Pancreas (tissue), 10 donors: Measurements from ENCODE around the gene OR2T29. TPM values are rescaled to one million over a fixed set of nuclear protein-coding genes. Genes with fewer than 3 reads are reported as not detected.
A peak's percentile ranks its signal among the peaks of the same experiment; 100 is the strongest.
"Not testable (repeated sequence)": the region's sequence is repeated elsewhere in the genome, so short reads cannot be mapped to it uniquely, and the experiment has no call there.

Experiments used
- ATAC-seq, 4 donors: fragments of 200-7000 bp; cut with Tn5 transposase; one replicate each; pipeline versions ENCODE4 v1.8.0 to v1.9.1; 2020; ENCODE audit warnings: mild to moderate bottlenecking in 4 of 4, moderate library complexity in 4 of 4
- DNase-seq, 6 donors: peaks; one replicate each; pipeline ENCODE4 v3.0.0-alpha.2; 2020
- FAIRE-seq: peaks from 2 replicates; lab custom pipeline; 2012; peaks lifted over from hg19 to GRCh38; lab: Jason Lieb, UNC
- H3K27ac ChIP-seq, 4 donors: fragments of 200-600 bp; sonication (generic); 1 replicate in 3 of 4; 2 replicates in 1 of 4; pipeline versions ENCODE4 v1.5.0 to v1.8.0; 2020
- H3K27me3 ChIP-seq, 4 donors: fragments of 200-600 bp; one replicate each; pipeline ENCODE4 v1.8.0; 2021
- H3K36me3 ChIP-seq, 3 donors: fragments of 200-600 bp; sonication (generic) in 1 of 3; one replicate each; pipeline versions ENCODE4 v1.5.0 to v1.8.0; 2020 to 2021
- H3K4me1 ChIP-seq, 3 donors: fragments of 200-600 bp; one replicate each; pipeline ENCODE4 v1.8.0; 2021
- H3K4me3 ChIP-seq, 4 donors: fragments of 200-600 bp; sonication (generic) in 2 of 4; one replicate each; pipeline versions ENCODE4 v1.5.0 to v1.8.0; 2020 to 2021
- H3K9me3 ChIP-seq, 4 donors: fragments of 200-600 bp; one replicate each; pipeline ENCODE4 v1.8.0; 2021
- CTCF ChIP-seq, 4 donors: fragments of 200-600 bp; sonication (generic) in 3 of 4; IDR thresholded peaks; one replicate each; pipeline versions ENCODE4 v1.5.0 to v1.8.0; 2021; ENCODE audit warnings: antibody characterized with exemption in 4 of 4
- WGBS, 2 donors: extraction: QIAGEN DNeasy Blood & Tissue Kit; methylation state at CpG; one replicate each; pipeline ENCODE4 v1.1.7; 2013; 5-methylcytosine and 5-hydroxymethylcytosine counted together
- intact Hi-C, 3 donors: fragments of 100-400 bp; cut with DNase I; formaldehyde crosslinking; loops; one replicate each; pipeline versions ENCODE4 v1.11.1 to v1.14.2; 2022
- polyA plus RNA-seq, 2 donors: library from polyadenylated mRNA; stranded (reverse); fragments of 200-250 nt; gene quantifications; one replicate each; pipeline ENCODE4 v1.2.3, GENCODE V29; 2013
- total RNA-seq, 6 donors: library from RNA; stranded (reverse); fragmentation: NEBNext Ultra II Directional in 4 of 6; extraction: Animal tissue kit (Norgen Biotek cat#: 25700) in 4 of 6; gene quantifications; one replicate each; pipeline versions ENCODE4 v1.2.1 to v1.2.4, GENCODE V29; 2021 to 2023
- donor health status: healthy with polysubstance abuse.
- donor health status: DM: no; HTN: no; CAD: no; lungs with moderate emphysema.
- donor health status: DM: no; HTN: no; CAD: no.
- donor health status: control.
- donor health status: control.
- donor health status: Bipolar disorder and iron deficiency.
- donor health status: DM: yes; HTN: yes; CAD: no.
- donor health status: DM: no; HTN: no; CAD: no.
- donor health status: DM: no; HTN: no; CAD: no.
- donor health status: DM: yes; HTN: yes; CAD: no.

The OR2T29 gene
- total and polyA plus RNA-seq, 8 donors, result 0.12 TPM; not detected in 7

GRCh38 chr1:248585266-248585665 lies 22.7 kb upstream of the OR2T29 start:
- Histone ChIP-seq H3K27ac (no peak overlapping the region), H3K36me3 (no peaks in the 10 kb centered on the region), H3K27me3 (peaks cover 0 to 3% (median 0%) of the 10 kb centered on the region in 4 donors), H3K4me1 (no peaks in the 10 kb centered on the region), H3K9me3 (no peaks in the 10 kb centered on the region), H3K4me3 (no peak overlapping the region)
- TF ChIP-seq CTCF (IDR thresholded peaks at IDR 0.05), result no peak
- 56 to 69% methylated on average over 3 of the region's 3 CpGs for WGBS, 2 donors
- no peak for ATAC-seq
- no peak for FAIRE-seq
- DNase-seq, result no peak
- intact Hi-C loops, result no loop called here

DNA sequence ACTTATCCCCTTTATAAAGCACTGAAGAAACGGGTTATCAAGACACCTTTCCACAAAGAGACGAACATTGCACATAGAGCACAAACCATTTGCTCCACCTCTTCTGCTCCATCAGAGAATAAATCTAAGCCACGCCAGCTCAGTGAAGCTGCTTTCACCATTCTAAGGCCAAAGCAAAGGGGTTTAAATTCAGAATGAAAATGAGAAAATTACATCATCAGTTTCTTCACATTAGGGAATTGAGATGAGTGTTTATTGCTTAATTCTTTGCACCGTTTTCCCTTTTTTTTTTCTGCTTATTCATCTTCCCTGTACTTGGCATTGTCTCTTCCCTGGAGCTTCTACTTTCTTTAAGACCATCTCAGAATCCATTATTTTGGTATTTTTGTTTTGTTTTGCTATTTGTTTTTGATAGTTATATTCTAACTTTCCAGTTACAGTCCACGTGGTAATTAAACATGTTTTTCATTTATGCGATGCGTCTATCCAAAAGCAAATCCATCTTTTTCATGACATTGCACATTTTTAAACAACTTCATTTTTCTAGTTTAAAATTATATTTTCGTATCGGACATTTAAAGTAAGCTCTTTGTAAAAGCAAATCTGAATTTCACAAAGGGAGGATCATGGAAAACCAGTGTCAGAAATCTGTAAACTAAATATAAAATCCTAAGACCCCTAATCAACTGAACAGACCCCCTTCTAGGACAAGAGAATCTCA lies 13.8 kb upstream of the OR2T29 start:
- 53 to 62% methylated on average over 9 of the region's 9 CpGs for WGBS, 2 donors
- intact Hi-C loops, result no loop called here
- H3K27ac ChIP-seq, result no peak overlapping the region
- H3K4me1 ChIP-seq, result no peaks in the 10 kb centered on the region
- DNase-seq (no peak), ATAC-seq (no peak), FAIRE-seq (no peak)
- no peak overlapping the region for H3K4me3 ChIP-seq
- H3K36me3 ChIP-seq, result no peaks in the 10 kb centered on the region
- no peaks in the 10 kb centered on the region for H3K27me3 ChIP-seq
- TF ChIP-seq CTCF (IDR thresholded peaks at IDR 0.05), result no peak
- no peaks in the 10 kb centered on the region for H3K9me3 ChIP-seq

DNA sequence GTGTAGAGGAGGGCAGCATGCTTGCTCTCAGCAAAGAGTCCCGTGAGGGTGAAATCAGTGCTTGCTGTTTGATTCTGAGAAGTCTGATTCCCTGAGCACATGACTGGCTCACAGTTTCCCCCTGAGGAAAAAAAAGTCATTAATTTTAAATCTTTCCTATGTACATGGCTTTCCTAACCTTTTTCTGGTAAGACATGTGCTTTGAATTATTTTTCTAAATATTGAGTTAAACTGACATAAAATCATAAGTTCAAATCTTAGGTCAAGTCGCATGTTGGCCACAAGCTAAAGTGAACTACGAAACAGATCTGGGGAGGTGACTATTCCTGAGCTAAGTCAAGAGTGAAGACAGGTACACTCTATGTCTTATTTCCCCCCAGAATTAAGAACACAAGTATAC lies 12.1 kb upstream of the OR2T29 start, which contains the start of gene OR2T34:
OR2T34 (minus strand) TSS at position 101 of the 400 bp plus-strand sequence; CDS start at position 101, 0 bp downstream.
- 53 to 71% methylated on average over 2 to 3 of the region's 3 CpGs for WGBS, 2 donors
- H3K4me1 ChIP-seq, H3K9me3 ChIP-seq, H3K4me3 ChIP-seq, H3K27me3 ChIP-seq, H3K36me3 ChIP-seq, intact Hi-C loops, FAIRE-seq, H3K27ac ChIP-seq, DNase-seq, ATAC-seq: not testable (repeated sequence)

DNA sequence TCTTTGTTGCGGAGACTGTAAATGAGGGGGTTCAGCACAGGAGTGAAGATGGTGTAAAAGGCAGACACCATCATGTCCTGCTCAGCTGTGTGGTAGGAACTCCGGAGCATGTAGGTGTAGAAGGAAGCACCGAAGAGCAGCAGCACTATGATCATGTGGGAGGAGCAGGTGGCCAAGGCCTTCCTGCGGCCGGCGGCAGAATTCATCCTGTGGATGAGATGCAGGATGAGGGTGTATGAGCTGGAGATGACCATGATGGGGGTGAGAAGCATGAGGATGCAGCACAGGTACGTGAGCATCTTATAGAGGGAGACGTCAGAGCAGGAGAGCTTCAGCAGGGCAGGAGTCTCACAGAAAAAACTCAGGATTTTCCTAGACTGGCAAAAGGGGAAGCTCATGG lies 11.3 kb upstream of the OR2T29 start:
- H3K36me3 ChIP-seq, H3K27ac ChIP-seq, H3K27me3 ChIP-seq, FAIRE-seq, DNase-seq, ATAC-seq, H3K4me1 ChIP-seq, H3K4me3 ChIP-seq, H3K9me3 ChIP-seq, intact Hi-C loops: not testable (repeated sequence)
- 51 to 57% methylated on average over 2 to 5 of the region's 8 CpGs for WGBS, 2 donors

DNA sequence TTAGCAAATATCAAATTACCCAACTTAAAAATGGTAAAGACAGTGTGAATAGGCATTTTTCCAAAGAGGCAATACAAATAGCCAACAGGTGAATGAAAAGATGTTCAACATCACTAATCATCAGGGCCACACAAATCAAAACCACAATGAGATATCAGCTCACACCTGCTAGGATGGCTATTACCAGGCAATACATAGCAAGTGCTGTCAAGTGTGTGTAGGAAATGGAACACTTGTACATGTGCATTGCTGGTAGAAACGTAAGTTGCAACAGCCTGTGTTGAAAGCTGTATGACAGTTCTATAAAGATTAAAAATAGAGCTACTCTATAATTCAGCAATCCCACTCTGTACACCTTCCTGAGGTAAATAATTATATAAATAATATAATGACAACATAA lies 9.5 kb upstream of the OR2T29 start:
- no CpG with 5 or more reads among the region's 1 CpG for WGBS, 2 donors
- H3K27ac ChIP-seq, FAIRE-seq, H3K36me3 ChIP-seq, DNase-seq, H3K4me1 ChIP-seq, ATAC-seq, H3K9me3 ChIP-seq, H3K27me3 ChIP-seq, intact Hi-C loops, H3K4me3 ChIP-seq: not testable (repeated sequence)

DNA sequence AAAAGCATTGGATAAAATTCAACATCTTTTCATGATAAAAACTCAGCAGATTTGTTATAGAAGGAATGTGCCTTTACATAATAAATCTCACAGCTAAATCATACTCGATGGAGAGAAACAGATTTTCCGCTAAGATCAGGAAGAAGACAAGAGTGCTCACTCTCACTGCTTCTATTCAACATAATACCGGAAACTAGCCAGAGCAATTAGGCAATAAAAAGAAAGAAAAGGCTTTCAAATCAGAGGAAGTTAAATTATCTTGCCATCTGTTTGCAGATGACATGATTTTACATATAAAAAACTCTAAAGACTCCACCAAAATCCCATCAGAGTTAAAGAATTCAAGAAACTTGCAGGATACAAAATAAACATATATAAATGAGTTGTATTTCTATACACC lies 8.2 kb upstream of the OR2T29 start:
- H3K36me3 ChIP-seq, FAIRE-seq, intact Hi-C loops: not testable (repeated sequence)

GRCh38 chr1:248569049-248569448 lies 6.5 kb upstream of the OR2T29 start:
- H3K4me1 ChIP-seq, H3K4me3 ChIP-seq, DNase-seq, FAIRE-seq, intact Hi-C loops, H3K36me3 ChIP-seq, H3K27ac ChIP-seq, H3K27me3 ChIP-seq, H3K9me3 ChIP-seq: not testable (repeated sequence)
- 6 to 19% methylated on average over 2 of the region's 2 CpGs for WGBS, 2 donors
- peak in 1 of 4 donors; percentile 18 for ATAC-seq

More for the DNA sequence above, 8.2 kb upstream of the OR2T29 start:
- not testable (repeated sequence) for H3K4me3 ChIP-seq, H3K27me3 ChIP-seq, DNase-seq, ATAC-seq, H3K4me1 ChIP-seq, H3K9me3 ChIP-seq, H3K27ac ChIP-seq
- WGBS, 2 donors, result 69 to 80% methylated on average over 3 of the region's 3 CpGs

- FAIRE-seq, H3K4me3 ChIP-seq, H3K4me1 ChIP-seq, H3K27ac ChIP-seq, H3K36me3 ChIP-seq, H3K9me3 ChIP-seq, H3K27me3 ChIP-seq, DNase-seq, intact Hi-C loops, ATAC-seq: not testable (repeated sequence)
- WGBS, 2 donors, result 39 to 64% methylated on average over 11 of the region's 11 CpGs
Observed at GRCh38 chr1:248565530-248566373, 3.2 kb upstream of the OR2T29 start.

DNA sequence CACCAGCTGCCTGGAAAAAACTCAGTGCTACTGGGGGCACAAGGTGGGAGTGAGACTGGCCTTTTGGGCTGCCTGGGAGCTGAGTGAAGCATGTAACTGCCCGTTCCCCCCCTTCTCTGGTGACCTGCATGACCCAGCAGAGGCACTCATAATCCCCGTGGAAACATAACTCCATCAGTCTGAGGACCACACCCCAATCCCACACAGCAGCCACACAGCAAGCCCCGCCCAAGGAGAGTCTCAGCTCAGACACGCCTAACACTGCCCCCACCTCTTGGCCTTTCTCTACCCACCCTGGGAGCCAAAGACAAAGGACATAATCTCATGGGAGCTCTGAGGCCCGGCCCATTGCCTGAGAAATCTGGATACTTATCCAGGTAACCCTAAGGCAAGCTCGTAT lies 11.5 kb downstream of the OR2T29 start:
- H3K36me3 ChIP-seq, H3K27ac ChIP-seq, H3K4me1 ChIP-seq, FAIRE-seq, DNase-seq, H3K27me3 ChIP-seq, intact Hi-C loops, ATAC-seq, H3K4me3 ChIP-seq, H3K9me3 ChIP-seq: not testable (repeated sequence)
- WGBS, 2 donors, result no CpG with 5 or more reads among the region's 6 CpGs

DNA sequence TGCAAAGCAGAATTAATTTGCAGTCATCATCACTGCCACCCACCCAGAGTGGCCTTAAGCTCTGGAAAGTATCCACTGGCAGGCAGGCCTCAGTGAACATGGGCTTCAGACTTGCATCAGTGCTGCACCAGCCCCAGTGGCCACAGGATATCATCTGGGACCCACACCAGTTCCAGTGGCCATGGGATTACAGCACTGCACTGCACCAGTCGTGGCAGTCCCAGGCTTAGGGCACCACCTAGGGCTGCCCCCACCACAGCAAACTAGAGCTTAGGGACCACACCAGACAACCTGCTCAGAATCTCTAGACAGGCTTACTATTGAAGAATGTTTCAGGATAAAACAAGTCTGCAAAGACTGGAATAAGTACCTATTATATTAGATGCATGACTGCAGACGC lies 15.2 kb downstream of the OR2T29 start:
- H3K9me3 ChIP-seq, FAIRE-seq, H3K4me3 ChIP-seq, DNase-seq, intact Hi-C loops, ATAC-seq, H3K27me3 ChIP-seq, H3K36me3 ChIP-seq, H3K4me1 ChIP-seq, H3K27ac ChIP-seq: not testable (repeated sequence)
- WGBS, 2 donors, result no CpG with 5 or more reads among the region's 2 CpGs
